K562 (cell line): ENCODE data around the gene TASP1. TPM values are rescaled to one million over a fixed set of nuclear protein-coding genes. Genes with fewer than 3 reads are reported as not detected.

Source experiments
- ATAC-seq: fragments of 200-7000 bp; cut with Tn5 transposase; 3 replicates; pipeline ENCODE4 v1.9.1; 2020; ENCODE audit warnings: moderate library complexity
- BruUV-seq: library from RNA; stranded (reverse); fragments of 400-500 nt; replicated peaks from 2 replicates; lab custom pipeline; 2021; lab: Mats Ljungman, UMichigan
- CTCF ChIA-PET: fragments of 300-600 bp; formaldehyde crosslinking; extraction: SDS; loops from one replicate; lab custom pipeline; 2021; ENCODE audit warnings: low intra/inter-chr PET ratio; lab: Yijun Ruan, JAX
- POLR2A ChIA-PET: fragments of 300-600, 350-650 bp; sonication (Branson Sonifier 250); formaldehyde crosslinking; extraction: SDS; loops from one replicate; lab custom pipeline; 2021; ENCODE audit warnings: antibody characterized with exemption, inconsistent platforms; lab: Yijun Ruan, JAX
- DNase-seq, 4 experiments: peaks; one replicate each; pipeline versions ENCODE4 v3.0.0 to v3.0.0-alpha.2; 2011 to 2018; ENCODE audit warnings: low spot score in 3 of 4, mixed read lengths in 3 of 4; ENCODE audit errors: extremely low read depth in 1 of 4
- FAIRE-seq: peaks from 2 replicates; lab custom pipeline; 2011; peaks lifted over from hg19 to GRCh38; lab: Jason Lieb, UNC
- H2AFZ ChIP-seq: 2 replicates; pipeline ENCODE4 v1.6.0; 2011; ENCODE audit warnings: low read depth, low read length, control low read depth, inconsistent platforms
- H3K27ac ChIP-seq: fragments of 200-600 bp; 3 replicates; pipeline ENCODE4 v1.8.0; 2011; ENCODE audit warnings: low read depth, mild to moderate bottlenecking, control low read depth, inconsistent platforms, low read length, moderate library complexity, mixed read lengths; ENCODE audit errors: extremely low read depth
- H3K27me3 ChIP-seq, 2 experiments: fragments of 300-600 bp in 1 of 2; 2 replicates in 1 of 2; 3 replicates in 1 of 2; pipeline versions ENCODE4 v1.6.0 to v1.8.0; 2011; ENCODE audit warnings: inconsistent platforms in 2 of 2, low read length in 2 of 2, mild to moderate bottlenecking in 1 of 2, mixed read lengths in 1 of 2, moderate library complexity in 1 of 2; ENCODE audit not compliant: control insufficient read depth in 2 of 2, insufficient read depth in 2 of 2
- H3K36me3 ChIP-seq: fragments of 300-600 bp; 3 replicates; pipeline ENCODE4 v1.8.0; 2011; ENCODE audit warnings: mild to moderate bottlenecking, low read length, inconsistent platforms; ENCODE audit not compliant: control insufficient read depth, insufficient read depth
- H3K4me1 ChIP-seq, 2 experiments: fragments of 200-600 bp in 1 of 2; replicated peaks in 1 of 2; 2 replicates in 1 of 2; 3 replicates in 1 of 2; pipeline versions ENCODE4 v1.5.1 to v1.8.0; 2011; ENCODE audit warnings: inconsistent platforms in 2 of 2, low read length in 2 of 2, mild to moderate bottlenecking in 1 of 2, mixed read lengths in 1 of 2, moderate library complexity in 1 of 2; ENCODE audit not compliant: control insufficient read depth in 2 of 2, insufficient read depth in 2 of 2
- H3K4me2 ChIP-seq: 2 replicates; pipeline ENCODE4 v1.6.1; 2011; ENCODE audit warnings: low read length, control low read depth, inconsistent platforms, mixed read lengths; ENCODE audit not compliant: insufficient read depth
- H3K4me3 ChIP-seq: fragments of 200-600 bp; sonication (generic), shearing (Covaris generic); 2 replicates; pipeline ENCODE4 v1.5.1; 2016; ENCODE audit warnings: control low read depth, inconsistent platforms
- H3K79me2 ChIP-seq: fragments of 200-600 bp; 3 replicates; pipeline ENCODE4 v1.8.0; 2011; ENCODE audit warnings: low read length, inconsistent platforms; ENCODE audit not compliant: control insufficient read depth, insufficient read depth
- H3K9ac ChIP-seq, 2 experiments: 2 replicates each; pipeline versions ENCODE4 v1.6.0 to v1.6.1; 2011; ENCODE audit warnings: low read depth in 2 of 2, low read length in 2 of 2, control low read depth in 1 of 2, inconsistent platforms in 1 of 2, mild to moderate bottlenecking in 1 of 2, mixed read lengths in 1 of 2; ENCODE audit not compliant: insufficient read depth in 1 of 2
- H3K9me1 ChIP-seq: one replicate; pipeline ENCODE4 v1.6.0; 2011; ENCODE audit warnings: inconsistent platforms, mild to moderate bottlenecking, low read length, moderate library complexity; ENCODE audit not compliant: control insufficient read depth, insufficient read depth
- H3K9me3 ChIP-seq: replicated peaks from 2 replicates; pipeline ENCODE4 v1.5.1; 2011; ENCODE audit warnings: low read depth, low read length, inconsistent platforms; ENCODE audit not compliant: control insufficient read depth, insufficient read depth
- H4K20me1 ChIP-seq: replicated peaks from 2 replicates; pipeline ENCODE4 v1.6.1; 2011; ENCODE audit warnings: low read length, inconsistent platforms, mixed read lengths; ENCODE audit not compliant: control insufficient read depth, insufficient read depth
- ATF7 ChIP-seq: fragments of 450-650 bp; IDR thresholded peaks from 2 replicates; pipeline ENCODE4 v1.7.1; 2014; ENCODE audit warnings: mild to moderate bottlenecking, moderate library complexity
- IRF2 ChIP-seq: sonication (generic); formaldehyde crosslinking; IDR thresholded peaks from 2 replicates; pipeline ENCODE4 v1.8.1; 2022; ENCODE audit warnings: mild to moderate bottlenecking, missing genetic modification reagents
- JUNB ChIP-seq: fragments of 450-650 bp; formaldehyde crosslinking; conservative IDR thresholded peaks from 2 replicates; pipeline ENCODE4 v1.4.0; 2020; ENCODE audit warnings: mild to moderate bottlenecking
- KLF13 ChIP-seq: fragments of 450-650 bp; IDR thresholded peaks from 2 replicates; pipeline ENCODE4 v1.6.1; 2016; ENCODE audit warnings: missing genetic modification characterization, low read depth, mild to moderate bottlenecking, missing compliant biosample characterization, moderate library complexity, borderline replicate concordance
- NCOA6 ChIP-seq: fragments of 450-650 bp; IDR thresholded peaks from 2 replicates; pipeline ENCODE4 v1.6.1; 2017; ENCODE audit warnings: mild to moderate bottlenecking
- POLR2G ChIP-seq: fragments of 200-400 bp; formaldehyde crosslinking; IDR thresholded peaks from 2 replicates; pipeline ENCODE4 v1.6.1; 2017; ENCODE audit warnings: low read depth, mild to moderate bottlenecking, antibody characterized with exemption, low read length, moderate library complexity
- POLR3A ChIP-seq: IDR thresholded peaks from 2 replicates; pipeline ENCODE4 v1.6.1; 2011; ENCODE audit warnings: borderline replicate concordance, mild to moderate bottlenecking, moderate library complexity; ENCODE audit not compliant: insufficient read length, insufficient read depth; ENCODE audit errors: extremely low read depth
- ZNF282 ChIP-seq: sonication (generic); formaldehyde crosslinking; IDR thresholded peaks from 2 replicates; pipeline ENCODE4 v1.8.1; 2023; ENCODE audit warnings: missing genetic modification reagents
- ZNF444 ChIP-seq: fragments of 250-450 bp; sonication (Bioruptor Pico); IDR thresholded peaks from 2 replicates; pipeline ENCODE4 v1.4.0; 2020; ENCODE audit warnings: mild to moderate bottlenecking, moderate library complexity
- ZNF696 ChIP-seq: fragments of 250-450 bp; sonication (Bioruptor Pico); conservative IDR thresholded peaks from 2 replicates; pipeline ENCODE4 v1.4.0; 2020; ENCODE audit warnings: mild to moderate bottlenecking, moderate library complexity
- in situ Hi-C: fragments of 300-500 bp; cut with MboI; formaldehyde crosslinking; loops from 4 replicates; pipeline ENCODE4 v1.15.0; 2018; ENCODE audit warnings: inconsistent platforms, mixed read lengths
- intact Hi-C: fragments of 100-400 bp; cut with micrococcal nuclease; formaldehyde crosslinking; loops from 2 replicates; pipeline ENCODE4 v1.14.2; 2022
- polyA plus RNA-seq, 8 experiments: library from polyadenylated mRNA; depleted of rRNA in 4 of 8; stranded (reverse) in 5 of 8; unstranded in 3 of 8; fragments of >200 nt; fragmentation: Nextera tagmentation in 2 of 8; fragmentation: Illumina TruSeq in 1 of 8; extraction: Ambion mirVana in 2 of 8; extraction: Trizol in 1 of 8; gene quantifications; 2 replicates each; pipeline versions ENCODE4 v1.2.1 to v1.2.3, GENCODE V29; 2011 to 2014; ENCODE audit warnings: inconsistent platforms in 1 of 8, missing spikeins in 1 of 8
- total RNA-seq, 7 experiments: library from RNA; depleted of rRNA in 6 of 7; stranded (reverse); fragments of >200 nt in 6 of 7; fragmentation: Illumina TruSeq in 2 of 7; extraction: Trizol in 2 of 7; gene quantifications; 2 replicates each; pipeline versions ENCODE4 v1.2.1 to v1.2.3, GENCODE V29; 2011 to 2021; ENCODE audit warnings: low replicate concordance in 1 of 7
- TF ChIP-seq, protein P1 (sequence below): sonication (generic); formaldehyde crosslinking; IDR thresholded peaks from 2 replicates; pipeline ENCODE4 v1.8.0; 2023; ENCODE audit warnings: mild to moderate bottlenecking, missing genetic modification reagents
- TF ChIP-seq, protein P2 (sequence below): sonication (generic); formaldehyde crosslinking; IDR thresholded peaks from 2 replicates; pipeline ENCODE4 v1.8.1; 2022; ENCODE audit warnings: missing genetic modification reagents

Gene TASP1
- total and polyA plus RNA-seq, 9 of the 15 experiments (the other 6 are each of a cell fraction or from before 2014, with no cell fraction given) = 3.7 to 10.6 (median 6.4) TPM

DNA sequence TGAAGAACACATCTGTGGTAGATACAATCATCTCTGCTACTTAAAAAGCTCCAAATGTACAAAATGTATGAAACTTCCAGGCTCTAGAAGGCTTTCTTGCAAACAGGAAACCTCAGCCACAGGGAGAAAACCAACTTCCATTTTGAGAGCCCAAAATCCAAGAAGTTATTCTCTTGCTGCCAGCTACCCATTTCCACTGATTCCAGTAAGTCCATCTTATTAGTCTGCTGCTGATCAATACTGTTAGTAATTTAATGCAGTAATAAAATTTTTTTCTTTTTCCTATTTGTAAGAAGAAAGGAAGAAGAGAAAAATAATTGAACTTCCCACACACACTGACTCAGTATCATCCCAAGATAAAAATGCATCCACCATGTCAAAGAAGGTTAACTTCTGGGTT, 169.5 kb downstream of the TASP1 start:
- DNase-seq = no peak
- CTCF ChIA-PET = no interaction called here
- no peak overlapping the region for H2AFZ ChIP-seq
- no peak for ATAC-seq
- no peaks in the 10 kb centered on the region for H3K27me3 ChIP-seq
- FAIRE-seq = no peak
- in situ Hi-C loops = no loop called here
- intact Hi-C loops = no loop called here
- no peak overlapping the region for H3K4me3 ChIP-seq
- no peak overlapping the region for H3K9ac ChIP-seq
- no peaks in the 10 kb centered on the region for H3K9me3 ChIP-seq
- no peaks in the 10 kb centered on the region for H3K36me3 ChIP-seq
- no peaks in the 10 kb centered on the region for H4K20me1 ChIP-seq
- POLR2A ChIA-PET = no interaction called here
- H3K4me2 ChIP-seq = no peak overlapping the region
- no TSS peak for BruUV-seq
- TF ChIP-seq ZNF696 (CRISPR knock-in tag) (no peak), JUNB (no peak), POLR3A (no peak), IRF2 (CRISPR knock-in tag) (no peak), POLR2G (no peak), ZNF282 (CRISPR knock-in tag) (no peak), NCOA6 (no peak), ZNF444 (no peak), KLF13 (tag) (no peak), ATF7 (no peak)
- TF ChIP-seq, protein P1, sequence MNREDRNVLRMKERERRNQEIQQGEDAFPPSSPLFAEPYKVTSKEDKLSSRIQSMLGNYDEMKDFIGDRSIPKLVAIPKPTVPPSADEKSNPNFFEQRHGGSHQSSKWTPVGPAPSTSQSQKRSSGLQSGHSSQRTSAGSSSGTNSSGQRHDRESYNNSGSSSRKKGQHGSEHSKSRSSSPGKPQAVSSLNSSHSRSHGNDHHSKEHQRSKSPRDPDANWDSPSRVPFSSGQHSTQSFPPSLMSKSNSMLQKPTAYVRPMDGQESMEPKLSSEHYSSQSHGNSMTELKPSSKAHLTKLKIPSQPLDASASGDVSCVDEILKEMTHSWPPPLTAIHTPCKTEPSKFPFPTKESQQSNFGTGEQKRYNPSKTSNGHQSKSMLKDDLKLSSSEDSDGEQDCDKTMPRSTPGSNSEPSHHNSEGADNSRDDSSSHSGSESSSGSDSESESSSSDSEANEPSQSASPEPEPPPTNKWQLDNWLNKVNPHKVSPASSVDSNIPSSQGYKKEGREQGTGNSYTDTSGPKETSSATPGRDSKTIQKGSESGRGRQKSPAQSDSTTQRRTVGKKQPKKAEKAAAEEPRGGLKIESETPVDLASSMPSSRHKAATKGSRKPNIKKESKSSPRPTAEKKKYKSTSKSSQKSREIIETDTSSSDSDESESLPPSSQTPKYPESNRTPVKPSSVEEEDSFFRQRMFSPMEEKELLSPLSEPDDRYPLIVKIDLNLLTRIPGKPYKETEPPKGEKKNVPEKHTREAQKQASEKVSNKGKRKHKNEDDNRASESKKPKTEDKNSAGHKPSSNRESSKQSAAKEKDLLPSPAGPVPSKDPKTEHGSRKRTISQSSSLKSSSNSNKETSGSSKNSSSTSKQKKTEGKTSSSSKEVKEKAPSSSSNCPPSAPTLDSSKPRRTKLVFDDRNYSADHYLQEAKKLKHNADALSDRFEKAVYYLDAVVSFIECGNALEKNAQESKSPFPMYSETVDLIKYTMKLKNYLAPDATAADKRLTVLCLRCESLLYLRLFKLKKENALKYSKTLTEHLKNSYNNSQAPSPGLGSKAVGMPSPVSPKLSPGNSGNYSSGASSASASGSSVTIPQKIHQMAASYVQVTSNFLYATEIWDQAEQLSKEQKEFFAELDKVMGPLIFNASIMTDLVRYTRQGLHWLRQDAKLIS (CRISPR knock-in tag) = no peak
- TF ChIP-seq, protein P2, sequence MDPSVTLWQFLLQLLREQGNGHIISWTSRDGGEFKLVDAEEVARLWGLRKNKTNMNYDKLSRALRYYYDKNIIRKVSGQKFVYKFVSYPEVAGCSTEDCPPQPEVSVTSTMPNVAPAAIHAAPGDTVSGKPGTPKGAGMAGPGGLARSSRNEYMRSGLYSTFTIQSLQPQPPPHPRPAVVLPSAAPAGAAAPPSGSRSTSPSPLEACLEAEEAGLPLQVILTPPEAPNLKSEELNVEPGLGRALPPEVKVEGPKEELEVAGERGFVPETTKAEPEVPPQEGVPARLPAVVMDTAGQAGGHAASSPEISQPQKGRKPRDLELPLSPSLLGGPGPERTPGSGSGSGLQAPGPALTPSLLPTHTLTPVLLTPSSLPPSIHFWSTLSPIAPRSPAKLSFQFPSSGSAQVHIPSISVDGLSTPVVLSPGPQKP (CRISPR knock-in tag) = no peak
- no peaks in the 10 kb centered on the region for H3K79me2 ChIP-seq
- H3K4me1 ChIP-seq = no peaks in the 10 kb centered on the region
- H3K27ac ChIP-seq = no peak overlapping the region
- H3K9me1 ChIP-seq = no peaks in the 10 kb centered on the region
